Measurements from ENCODE around the gene TMED8. TPM values are rescaled to one million over a fixed set of nuclear protein-coding genes. Genes with fewer than 3 reads are reported as not detected.
"Not testable (repeated sequence)": the region's sequence is repeated elsewhere in the genome, so short reads cannot be mapped to it uniquely, and the experiment has no call there.

The TMED8 gene
- total RNA-seq: 10 to 100 TPM; 15.2 to 32.9 TPM

DNA sequence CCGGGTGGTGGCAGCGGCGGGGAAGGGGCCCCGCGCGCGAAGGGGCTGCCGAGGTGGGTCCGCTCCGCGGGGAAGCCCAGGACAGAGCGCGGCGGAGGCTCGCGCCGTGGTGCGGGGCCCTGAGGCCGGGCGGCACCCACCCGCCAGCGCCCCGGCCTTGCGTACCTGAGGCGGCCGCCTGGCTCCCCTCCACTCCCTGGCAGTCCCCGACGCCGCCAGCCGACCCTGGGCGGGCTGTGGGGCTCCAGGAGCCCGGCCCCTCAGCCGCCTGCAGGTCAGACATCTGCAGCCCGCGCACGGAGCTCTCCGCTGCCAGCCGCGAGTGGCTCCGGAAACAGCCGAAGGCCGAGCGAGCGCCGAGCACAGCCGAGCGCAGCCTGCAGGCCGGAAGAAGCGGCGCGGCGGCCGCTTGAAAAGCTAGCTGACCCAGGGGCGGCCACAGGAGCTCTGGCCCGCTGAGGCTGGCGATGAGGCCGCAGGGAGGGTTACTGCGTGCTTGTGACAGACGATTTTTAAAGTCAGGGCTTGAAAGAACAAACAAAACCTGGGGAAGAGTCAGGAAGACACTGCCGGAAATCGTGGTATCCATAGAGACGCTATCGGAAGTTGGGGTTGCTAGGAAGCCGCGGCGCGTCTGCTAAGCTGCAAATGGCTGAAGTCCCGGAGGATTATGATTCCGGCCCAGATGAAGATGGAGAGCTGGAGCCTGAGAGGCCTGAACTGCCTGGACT lies at the start of gene TMED8, which contains the start of gene SAMD15:
TMED8 (minus strand) TSS at position 324 of the 731 bp plus-strand sequence; CDS start at position 283, 41 bp downstream.
SAMD15 (plus strand) TSS at position 609 of the 731 bp plus-strand sequence; CDS start at position 649, 40 bp downstream.
- peak; percentile 95 to 96 for ATAC-seq
- DNase-seq (ENCODE audit: low spot score in 2 of 2): peak; percentile 83 to 85
- Mint-ChIP-seq H3K36me3 (peaks cover 6 to 35% of the 10 kb centered on the region in 2 donors), H3K27ac (peak within 1 kb of the TSS in 1 of 2 donors; percentile 98), H3K9me3 (peaks cover 0 to 10% of the 10 kb centered on the region in 2 donors)

- DNase-seq (ENCODE audit: low spot score in 2 of 2) (no peak), ATAC-seq (no peak)
- Mint-ChIP-seq H3K27ac (no peak overlapping the region), H3K9me3 (peaks cover 0 to 3% of the 10 kb centered on the region in 2 donors), H3K36me3 (peaks cover 61% of the 10 kb centered on the region in 2 donors)
Observed at GRCh38 chr14:77426396-77426795, 49.5 kb upstream of the TMED8 start.

- no peak overlapping the region for H3K27ac Mint-ChIP-seq
- ATAC-seq: no peak
- peaks cover 4 to 7% of the 10 kb centered on the region in 2 donors for H3K9me3 Mint-ChIP-seq
- DNase-seq (ENCODE audit: low spot score in 2 of 2): no peak
- H3K36me3 Mint-ChIP-seq: peaks cover 70 to 71% of the 10 kb centered on the region in 2 donors
Observed at GRCh38 chr14:77424862-77425261, 48.0 kb upstream of the TMED8 start.

GRCh38 chr14:77423423-77423822 lies 46.5 kb upstream of the TMED8 start, which contains the start of gene NOXRED1:
Gene NOXRED1, minus strand, starts transcription at chr14:77423523. Its CDS starts 634 bp downstream, at chr14:77422889.
- no peak for DNase-seq (ENCODE audit: low spot score in 2 of 2)
- H3K9me3 Mint-ChIP-seq: peaks cover 8 to 10% of the 10 kb centered on the region in 2 donors
- no peak for ATAC-seq
- H3K36me3 Mint-ChIP-seq: peaks cover 62 to 63% of the 10 kb centered on the region in 2 donors
- peak within 1 kb of the TSS in 1 of 2 donors; percentile 22 for H3K27ac Mint-ChIP-seq

DNA sequence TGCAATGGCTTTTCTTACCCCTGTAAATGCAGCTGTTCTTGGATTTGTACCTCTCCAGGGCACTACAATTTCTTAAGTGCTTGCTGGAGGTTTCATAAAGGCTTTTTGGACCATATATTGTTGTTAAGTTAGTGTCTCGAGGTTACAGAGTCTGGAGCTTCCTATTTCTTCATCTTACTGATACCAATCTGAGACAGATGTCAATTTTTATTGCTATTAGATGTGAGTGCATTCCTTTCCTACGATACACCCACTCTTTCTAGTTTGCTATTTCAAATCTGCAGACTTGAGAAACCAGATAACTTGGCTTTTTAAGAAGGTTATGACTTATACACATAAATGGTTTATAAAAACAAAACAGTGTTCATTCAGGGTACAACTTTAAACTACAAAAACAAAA lies 44.3 kb upstream of the TMED8 start:
- Mint-ChIP-seq H3K36me3 (peaks cover 48 to 49% of the 10 kb centered on the region in 2 donors), H3K9me3 (peaks cover 11 to 15% of the 10 kb centered on the region in 2 donors), H3K27ac (no peak overlapping the region)
- no peak for ATAC-seq
- no peak for DNase-seq (ENCODE audit: low spot score in 2 of 2)

DNA sequence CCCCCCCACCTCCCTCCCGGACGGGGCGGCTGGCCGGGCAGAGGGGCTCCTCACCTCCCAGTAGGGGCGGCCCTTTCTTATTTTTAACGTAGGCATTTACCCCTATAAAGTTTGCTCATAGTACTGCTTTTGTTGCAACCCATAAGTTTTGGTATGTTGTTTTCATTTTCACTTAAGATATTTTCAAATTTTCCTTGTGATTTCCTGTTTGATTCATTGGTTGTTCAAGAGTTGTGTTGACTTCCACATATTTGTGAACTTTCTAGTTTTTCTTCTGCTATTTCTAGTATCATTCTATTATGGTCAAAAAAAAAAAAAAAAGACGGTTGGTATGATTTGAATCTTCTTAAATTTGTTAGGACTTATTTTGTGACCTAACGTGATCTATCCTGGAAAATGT lies 39.9 kb upstream of the TMED8 start:
- DNase-seq (ENCODE audit: low spot score in 2 of 2) (no peak), ATAC-seq (no peak)
- H3K9me3 Mint-ChIP-seq: peaks cover 11% of the 10 kb centered on the region in 2 donors
- peaks cover 19 to 20% of the 10 kb centered on the region in 2 donors for H3K36me3 Mint-ChIP-seq
- no peak overlapping the region for H3K27ac Mint-ChIP-seq

DNA sequence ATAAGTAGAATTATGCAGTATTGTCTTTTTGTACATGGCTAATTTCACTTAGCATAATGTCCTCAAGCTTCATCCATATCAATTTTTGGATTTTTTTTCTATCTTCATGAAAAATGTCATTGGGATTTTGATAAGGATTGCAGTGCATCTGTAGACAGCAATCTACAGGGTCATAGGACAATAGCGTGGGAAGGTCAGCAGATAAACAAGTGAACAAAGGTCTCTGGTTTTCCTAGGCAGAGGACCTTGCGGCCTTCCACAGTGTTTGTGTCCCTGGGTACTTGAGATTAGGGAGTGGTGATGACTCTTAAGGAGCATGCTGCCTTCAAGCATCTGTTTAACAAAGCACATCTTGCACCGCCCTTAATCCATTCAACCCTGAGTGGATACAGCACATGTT lies 39.2 kb upstream of the TMED8 start:
- Mint-ChIP-seq H3K36me3 (peaks cover 12% of the 10 kb centered on the region in 2 donors), H3K9me3 (peaks cover 11% of the 10 kb centered on the region in 2 donors)
- not testable (repeated sequence) for ATAC-seq; DNase-seq (ENCODE audit: low spot score in 2 of 2); H3K27ac Mint-ChIP-seq

- not testable (repeated sequence) for H3K27ac Mint-ChIP-seq; DNase-seq (ENCODE audit: low spot score in 2 of 2); ATAC-seq
- Mint-ChIP-seq H3K36me3 (peaks cover 8 to 11% of the 10 kb centered on the region in 2 donors), H3K9me3 (peaks cover 11% of the 10 kb centered on the region in 2 donors)
Observed at GRCh38 chr14:77415403-77416030, 38.6 kb upstream of the TMED8 start.

GRCh38 chr14:77409131-77409533 lies 32.2 kb upstream of the TMED8 start:
- Mint-ChIP-seq H3K36me3 (no peaks in the 10 kb centered on the region), H3K27ac (no peak overlapping the region), H3K9me3 (no peaks in the 10 kb centered on the region)
- ATAC-seq (peak in 1 of 2 donors; percentile 35), DNase-seq (ENCODE audit: low spot score in 2 of 2) (no peak)

GRCh38 chr14:77407158-77407557 lies 30.3 kb upstream of the TMED8 start:
- ATAC-seq: peak in 1 of 2 donors; percentile 13
- H3K36me3 Mint-ChIP-seq: no peaks in the 10 kb centered on the region
- DNase-seq (ENCODE audit: low spot score in 2 of 2): no peak
- H3K27ac Mint-ChIP-seq: no peak overlapping the region
- H3K9me3 Mint-ChIP-seq: no peaks in the 10 kb centered on the region

GRCh38 chr14:77406718-77407117 lies 29.8 kb upstream of the TMED8 start:
- Mint-ChIP-seq H3K9me3 (no peaks in the 10 kb centered on the region), H3K27ac (no peak overlapping the region), H3K36me3 (no peaks in the 10 kb centered on the region)
- peak; percentile 44 to 51 for ATAC-seq
- no peak for DNase-seq (ENCODE audit: low spot score in 2 of 2)

GRCh38 chr14:77406086-77406485 lies 29.2 kb upstream of the TMED8 start:
- DNase-seq (ENCODE audit: low spot score in 2 of 2) (no peak), ATAC-seq (no peak)
- Mint-ChIP-seq H3K9me3 (no peaks in the 10 kb centered on the region), H3K36me3 (no peaks in the 10 kb centered on the region), H3K27ac (no peak overlapping the region)

GRCh38 chr14:77403768-77404167 lies 26.9 kb upstream of the TMED8 start:
- DNase-seq (ENCODE audit: low spot score in 2 of 2) (no peak), ATAC-seq (no peak)
- no peaks in the 10 kb centered on the region for H3K36me3 Mint-ChIP-seq
- no peaks in the 10 kb centered on the region for H3K9me3 Mint-ChIP-seq
- H3K27ac Mint-ChIP-seq: no peak overlapping the region

DNA sequence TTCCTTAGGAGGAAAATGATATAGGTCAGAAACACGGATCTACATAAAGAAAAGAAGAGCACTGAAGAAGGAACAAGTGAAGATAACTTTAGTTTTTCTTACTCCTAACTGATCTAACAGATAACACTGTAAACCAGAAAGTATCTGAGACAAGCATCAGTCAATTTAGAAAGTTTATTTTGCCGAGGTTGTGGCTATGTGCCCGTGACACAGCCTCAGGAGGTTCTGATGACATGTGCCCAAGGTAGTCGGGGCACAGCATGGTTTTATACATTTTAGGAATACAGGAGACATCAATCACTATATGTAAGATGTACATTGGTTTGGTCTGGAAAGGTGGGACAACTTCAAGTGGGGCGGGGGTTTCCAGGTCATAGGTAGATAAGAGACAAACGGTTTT lies 23.3 kb upstream of the TMED8 start:
- no peak for ATAC-seq
- no peaks in the 10 kb centered on the region for H3K9me3 Mint-ChIP-seq
- peaks cover 0 to 6% of the 10 kb centered on the region in 2 donors for H3K36me3 Mint-ChIP-seq
- no peak for DNase-seq (ENCODE audit: low spot score in 2 of 2)
- H3K27ac Mint-ChIP-seq: no peak overlapping the region

DNA sequence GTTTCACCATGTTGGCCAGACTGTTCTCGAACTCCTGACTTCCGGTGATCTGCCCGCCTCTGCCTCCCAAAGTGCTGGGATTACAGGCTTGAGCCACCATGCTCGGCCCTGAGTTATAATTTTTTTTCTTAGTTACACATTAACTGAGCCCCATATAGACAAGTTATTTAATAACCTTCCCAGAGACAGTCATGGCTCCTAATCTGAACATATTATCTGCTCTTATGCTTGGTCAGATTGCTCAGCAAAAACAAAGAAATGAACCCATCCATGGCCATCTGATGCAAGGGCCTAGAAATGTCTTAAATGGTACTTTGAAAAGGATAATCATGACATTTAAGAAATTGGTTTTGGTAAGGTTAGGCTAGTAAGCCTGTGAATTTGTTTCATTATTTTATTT lies 13.3 kb upstream of the TMED8 start:
- H3K27ac Mint-ChIP-seq: no peak overlapping the region
- DNase-seq (ENCODE audit: low spot score in 2 of 2): no peak

GRCh38 chr14:77378701-77379100 lies 1.8 kb upstream of the TMED8 start:
- Mint-ChIP-seq H3K27ac (no peak overlapping the region), H3K9me3 (peaks cover 0 to 10% of the 10 kb centered on the region in 2 donors), H3K36me3 (peaks cover 6 to 28% of the 10 kb centered on the region in 2 donors)
- no peak for DNase-seq (ENCODE audit: low spot score in 2 of 2)
- ATAC-seq: no peak

More for the DNA sequence above, 13.3 kb upstream of the TMED8 start:
- Mint-ChIP-seq H3K36me3 (no peaks in the 10 kb centered on the region), H3K9me3 (no peaks in the 10 kb centered on the region)
- no peak for ATAC-seq

DNA sequence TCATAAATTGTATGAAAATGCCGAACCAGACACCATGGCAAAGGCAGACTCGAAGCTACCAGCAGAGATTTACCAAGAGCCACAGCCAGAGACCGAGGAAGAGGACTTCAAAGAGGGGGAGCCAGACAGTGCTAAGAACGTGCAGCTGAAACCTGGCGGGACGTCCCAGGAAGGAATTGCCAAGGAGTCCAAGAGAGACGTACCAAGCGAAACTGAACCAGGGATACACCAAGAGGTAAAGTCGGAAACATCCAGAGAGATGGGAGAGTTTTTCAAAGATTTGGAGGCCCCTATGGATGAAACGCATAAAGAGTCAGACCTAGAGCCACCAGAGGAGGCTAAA lies 579 bp upstream of the TMED8 start:
- DNase-seq (ENCODE audit: low spot score in 2 of 2) (no peak), ATAC-seq (peak in 1 of 2 donors; percentile 14)
- H3K9me3 Mint-ChIP-seq: peaks cover 0 to 10% of the 10 kb centered on the region in 2 donors
- no peak overlapping the region for H3K27ac Mint-ChIP-seq
- peaks cover 6 to 35% of the 10 kb centered on the region in 2 donors for H3K36me3 Mint-ChIP-seq
